GM12878 (cell line): ENCODE results near the gene CDYL2. TPM values are rescaled to one million over a fixed set of nuclear protein-coding genes. Genes with fewer than 3 reads are reported as not detected.

Experiments
- ATAC-seq: fragments of 200-7000 bp; cut with Tn5 transposase; 3 replicates; pipeline ENCODE4 v1.9.1; 2020; ENCODE audit warnings: mild to moderate bottlenecking, moderate library complexity
- BruUV-seq: library from RNA; stranded (reverse); fragments of 400-500 nt; replicated peaks from 2 replicates; lab custom pipeline; 2021; lab: Mats Ljungman, UMichigan
- CTCF ChIA-PET: fragments of 300-600 bp; sonication (Branson Sonifier 250); formaldehyde crosslinking; extraction: SDS; loops from one replicate; lab custom pipeline; 2021; ENCODE audit warnings: inconsistent platforms; lab: Yijun Ruan, JAX
- POLR2A ChIA-PET: fragments of 350-600 bp; formaldehyde crosslinking; extraction: SDS; loops from one replicate; lab custom pipeline; 2021; ENCODE audit warnings: inconsistent platforms; lab: Charles Lee
- RAD21 ChIA-PET: fragments of 300-600 bp; sonication (Branson Sonifier 250); formaldehyde crosslinking; loops from one replicate; lab custom pipeline; 2023; ENCODE audit warnings: antibody characterized with exemption; ENCODE audit not compliant: unreplicated experiment; lab: Charles Lee
- SMC1A ChIA-PET: fragments of 300-600 bp; sonication (Branson Sonifier 250); formaldehyde crosslinking; loops from one replicate; lab custom pipeline; 2023; ENCODE audit not compliant: unreplicated experiment, uncharacterized antibody; lab: Charles Lee
- DNase-seq: peaks from one replicate; pipeline ENCODE4 v3.0.0-alpha.2; 2011; ENCODE audit warnings: low read depth, low spot score
- FAIRE-seq: peaks from 3 replicates; lab custom pipeline; 2011; peaks lifted over from hg19 to GRCh38; lab: Jason Lieb, UNC
- H2AFZ ChIP-seq: 2 replicates; pipeline ENCODE4 v1.6.0; 2011; ENCODE audit warnings: low read depth, low read length, control low read depth; ENCODE audit not compliant: control insufficient read depth
- H3K27ac ChIP-seq: 2 replicates; pipeline ENCODE4 v1.5.1; 2011; ENCODE audit warnings: control low read depth; ENCODE audit not compliant: control insufficient read depth, insufficient read depth
- H3K27me3 ChIP-seq, 2 experiments: replicated peaks in 1 of 2; 2 replicates each; pipeline versions ENCODE4 v1.6.0 to v1.6.1; 2011; ENCODE audit warnings: low read length in 1 of 2; ENCODE audit not compliant: control insufficient read depth in 2 of 2, insufficient read depth in 2 of 2
- H3K36me3 ChIP-seq, 2 experiments: 2 replicates each; pipeline ENCODE4 v1.5.1; 2011; ENCODE audit warnings: low read length in 1 of 2; ENCODE audit not compliant: control insufficient read depth in 2 of 2, insufficient read depth in 2 of 2
- H3K4me1 ChIP-seq: 2 replicates; pipeline ENCODE4 v1.6.1; 2011; ENCODE audit warnings: mild to moderate bottlenecking, low read length, moderate library complexity, mixed read lengths; ENCODE audit not compliant: control insufficient read depth, insufficient read depth
- H3K4me2 ChIP-seq: 2 replicates; pipeline ENCODE4 v1.6.0; 2011; ENCODE audit warnings: control low read depth; ENCODE audit not compliant: control insufficient read depth, insufficient read depth
- H3K4me3 ChIP-seq: fragments of 200-600 bp; sonication (generic); 2 replicates; pipeline ENCODE4 v1.5.1; 2016
- H3K79me2 ChIP-seq: 2 replicates; pipeline ENCODE4 v1.6.0; 2011; ENCODE audit warnings: low read length; ENCODE audit not compliant: control insufficient read depth, insufficient read depth
- H3K9ac ChIP-seq: 2 replicates; pipeline ENCODE4 v1.8.0; 2011; ENCODE audit warnings: low read length, control low read depth, mixed read lengths; ENCODE audit not compliant: control insufficient read depth, insufficient read depth
- H3K9me3 ChIP-seq: replicated peaks from 3 replicates; pipeline ENCODE4 v1.5.1; 2011; ENCODE audit warnings: mild to moderate bottlenecking, low read length; ENCODE audit not compliant: control insufficient read depth, insufficient read depth
- H4K20me1 ChIP-seq: 2 replicates; pipeline ENCODE4 v1.6.0; 2011; ENCODE audit not compliant: control insufficient read depth, insufficient read depth
- ATF7 ChIP-seq: fragments of 450-650 bp; IDR thresholded peaks from 2 replicates; pipeline ENCODE4 v1.6.1; 2016; ENCODE audit warnings: low read depth, mild to moderate bottlenecking
- CBX5 ChIP-seq: sonication (generic); IDR thresholded peaks from 2 replicates; pipeline ENCODE4 v1.6.1; 2016; ENCODE audit warnings: low read depth, moderate library complexity, mild to moderate bottlenecking, inconsistent platforms
- CHD4 ChIP-seq: fragments of 200-600 bp; sonication (generic); IDR thresholded peaks from 2 replicates; pipeline ENCODE4 v1.6.1; 2016; ENCODE audit warnings: mild to moderate bottlenecking
- ELK1 ChIP-seq: IDR thresholded peaks from 2 replicates; pipeline ENCODE4 v1.6.1; 2012; ENCODE audit warnings: low read depth, low read length, improper control_type of control experiment
- ETV6 ChIP-seq, 2 experiments: fragments of 450-650 bp in 1 of 2; IDR thresholded peaks in 1 of 2; conservative IDR thresholded peaks in 1 of 2; 2 replicates each; pipeline ENCODE4 v1.6.1; 2014; ENCODE audit warnings: antibody characterized with exemption in 1 of 2, borderline replicate concordance in 1 of 2, low read depth in 1 of 2, mild to moderate bottlenecking in 1 of 2, moderate library complexity in 1 of 2
- IRF5 ChIP-seq: fragments of 450-650 bp; IDR thresholded peaks from 2 replicates; pipeline ENCODE4 v1.6.1; 2017; ENCODE audit warnings: borderline replicate concordance
- JUNB ChIP-seq: IDR thresholded peaks from 2 replicates; pipeline ENCODE4 v1.6.1; 2016; ENCODE audit warnings: antibody characterized with exemption, mild to moderate bottlenecking
- MAX ChIP-seq: IDR thresholded peaks from 2 replicates; pipeline ENCODE4 v1.6.1; 2012; ENCODE audit warnings: low read depth, low read length, improper control_type of control experiment
- MYC ChIP-seq: IDR thresholded peaks from 2 replicates; pipeline ENCODE4 v1.6.1; 2011; ENCODE audit warnings: mild to moderate bottlenecking, low read length, moderate library complexity, inconsistent platforms; ENCODE audit not compliant: insufficient read depth, insufficient replicate concordance, insufficient read length, severe bottlenecking
- NR2F1 ChIP-seq: fragments of 450-650 bp; conservative IDR thresholded peaks from 2 replicates; pipeline ENCODE4 v1.6.1; 2017; ENCODE audit warnings: mild to moderate bottlenecking
- RAD21 ChIP-seq: IDR thresholded peaks from 2 replicates; pipeline ENCODE4 v1.6.1; 2011; ENCODE audit warnings: mild to moderate bottlenecking, low read depth, low read length, moderate library complexity; ENCODE audit not compliant: insufficient read depth
- RCOR1 ChIP-seq: conservative IDR thresholded peaks from 2 replicates; pipeline ENCODE4 v1.6.1; 2012; ENCODE audit warnings: low read depth, low read length, improper control_type of control experiment
- SMAD5 ChIP-seq: IDR thresholded peaks from 2 replicates; pipeline ENCODE4 v1.6.1; 2016; ENCODE audit warnings: antibody characterized with exemption, low read depth
- SREBF1 ChIP-seq: IDR thresholded peaks from 2 replicates; pipeline ENCODE4 v1.6.1; 2012; ENCODE audit warnings: mild to moderate bottlenecking, low read length
- TCF12 ChIP-seq: IDR thresholded peaks from 2 replicates; pipeline ENCODE4 v1.6.1; 2011; ENCODE audit warnings: low read depth, mild to moderate bottlenecking, low read length
- TCF3 ChIP-seq: IDR thresholded peaks from 2 replicates; pipeline ENCODE4 v1.6.1; 2012; ENCODE audit warnings: low read depth, mild to moderate bottlenecking, low read length, borderline replicate concordance; ENCODE audit not compliant: insufficient read depth
- USF2 ChIP-seq: IDR thresholded peaks from 2 replicates; pipeline ENCODE4 v1.6.1; 2011; ENCODE audit warnings: low read depth, low read length, improper control_type of control experiment, borderline replicate concordance
- YBX1 ChIP-seq: fragments of 450-650 bp; IDR thresholded peaks from 2 replicates; pipeline ENCODE4 v1.6.1; 2016; ENCODE audit warnings: antibody characterized with exemption
- ZZZ3 ChIP-seq: IDR thresholded peaks from 2 replicates; pipeline ENCODE4 v1.6.1; 2011; ENCODE audit warnings: low read depth; ENCODE audit not compliant: control insufficient read depth, insufficient read length
- WGBS: methylation state at CpG from one replicate; pipeline ENCODE4 v1.1.6; 2016; ENCODE audit warnings: low lambda C conversion rate; ENCODE audit not compliant: insufficient replicate concordance, insufficient coverage; ENCODE audit errors: missing lambda C conversion rate; 5-methylcytosine and 5-hydroxymethylcytosine counted together
- in situ Hi-C: fragments of 300-500 bp; cut with MboI; formaldehyde crosslinking; loops from 9 replicates; pipeline ENCODE4 v1.14.3; 2018; ENCODE audit warnings: mixed read lengths
- intact Hi-C: fragments of 100-400 bp; cut with micrococcal nuclease; formaldehyde crosslinking; loops from one replicate; pipeline ENCODE4 v1.14.2; 2022; ENCODE audit not compliant: unreplicated experiment
- polyA plus RNA-seq, 11 experiments: library from polyadenylated mRNA; depleted of rRNA in 4 of 11; unstranded in 6 of 11; stranded (reverse) in 5 of 11; fragments of >200 nt; fragmentation: Nextera tagmentation in 4 of 11; fragmentation: Illumina TruSeq in 1 of 11; extraction: Ambion mirVana in 4 of 11; extraction: Trizol in 1 of 11; gene quantifications; 1 replicate in 1 of 11; 2 replicates in 10 of 11; pipeline versions ENCODE4 v1.2.1 to v1.2.3, GENCODE V29; 2011 to 2016; ENCODE audit warnings: inconsistent platforms in 2 of 11, missing spikeins in 2 of 11, low read depth in 1 of 11
- total RNA-seq, 4 experiments: library from RNA; depleted of rRNA in 3 of 4; stranded (reverse); fragments of >200 nt in 3 of 4; fragmentation: Illumina TruSeq in 1 of 4; extraction: Trizol in 1 of 4; gene quantifications; 2 replicates each; pipeline versions ENCODE4 v1.2.1 to v1.2.3, GENCODE V29; 2013 to 2021

The CDYL2 gene
- total and polyA plus RNA-seq, 10 of the 15 experiments (the other 5 are each of a cell fraction or from before 2014, with no cell fraction given), result 0.27 to 22.9 (median 3.9) TPM

GRCh38 chr16:80711406-80711805, 93.0 kb downstream of the CDYL2 start:
- SMC1A ChIA-PET, result interaction anchor here (1.1 kb wide), 1 partner anchor 11 kb away, joined by 3 read pairs; no protein-coding TSS in a partner anchor
- BruUV-seq, result no TSS peak
- H3K79me2 ChIP-seq, result no peaks in the 10 kb centered on the region

More at GRCh38 chr16:80711406-80711805, 93.0 kb downstream of the CDYL2 start:
- no peak for TF ChIP-seq MYC
- no peak for TF ChIP-seq ATF7
- no peak for TF ChIP-seq RAD21
- TF ChIP-seq TCF12, result no peak
- TF ChIP-seq CBX5, result no peak
- TF ChIP-seq ZZZ3, result no peak
- TF ChIP-seq RCOR1, result no peak
- TF ChIP-seq ETV6 (conservative IDR thresholded peaks at IDR 0.05 in 1 of 2, IDR thresholded peaks at IDR 0.05 in 1 of 2; ENCODE audit: borderline replicate concordance in 1 of 2, low read depth in 1 of 2), result no peak
- TF ChIP-seq JUNB, result no peak
- TF ChIP-seq IRF5, result no peak
- TF ChIP-seq YBX1, result no peak
- TF ChIP-seq CHD4, result no peak
- no peak for TF ChIP-seq SMAD5
- TF ChIP-seq NR2F1, result no peak
- TF ChIP-seq MAX, result no peak
- TF ChIP-seq ELK1, result no peak
- no peak for TF ChIP-seq USF2
- no peak for TF ChIP-seq SREBF1
- no peak for TF ChIP-seq TCF3
- TF ChIP-seq, all 136 proteins: peak for 0
- peak overlapping the region; percentile 11; the same call in 1 of the 2 replicates for H3K9ac ChIP-seq
- no peaks in the 10 kb centered on the region for H4K20me1 ChIP-seq
- WGBS, result 24% methylated on average over 4 of the region's 4 CpGs
- no peaks in the 10 kb centered on the region for H3K9me3 ChIP-seq
- no peak for DNase-seq
- intact Hi-C loops, result no loop called here
- H3K4me1 ChIP-seq, result no peaks in the 10 kb centered on the region
- ChIA-PET RAD21 (no interaction called here), POLR2A (interaction anchor here (0.7 kb wide), 1 partner anchor 146 kb away, joined by 3 read pairs; no protein-coding TSS in a partner anchor), CTCF (interaction anchor here (0.6 kb wide), 1 partner anchor 173 kb away, joined by 3 read pairs; no protein-coding TSS in a partner anchor)
- no peak for ATAC-seq
- in situ Hi-C loops, result no loop called here
- no peak overlapping the region for H2AFZ ChIP-seq
- no peak overlapping the region for H3K4me2 ChIP-seq
- no peaks in the 10 kb centered on the region for H3K27me3 ChIP-seq
- no peak overlapping the region for H3K4me3 ChIP-seq
- FAIRE-seq, result no peak
- H3K27ac ChIP-seq, result no peak overlapping the region
- no peaks in the 10 kb centered on the region for H3K36me3 ChIP-seq
